Measurements from ENCODE around the gene FMN1.
A peak's percentile ranks its signal among the peaks of the same experiment; 100 is the strongest.

FMN1 gene

DNA sequence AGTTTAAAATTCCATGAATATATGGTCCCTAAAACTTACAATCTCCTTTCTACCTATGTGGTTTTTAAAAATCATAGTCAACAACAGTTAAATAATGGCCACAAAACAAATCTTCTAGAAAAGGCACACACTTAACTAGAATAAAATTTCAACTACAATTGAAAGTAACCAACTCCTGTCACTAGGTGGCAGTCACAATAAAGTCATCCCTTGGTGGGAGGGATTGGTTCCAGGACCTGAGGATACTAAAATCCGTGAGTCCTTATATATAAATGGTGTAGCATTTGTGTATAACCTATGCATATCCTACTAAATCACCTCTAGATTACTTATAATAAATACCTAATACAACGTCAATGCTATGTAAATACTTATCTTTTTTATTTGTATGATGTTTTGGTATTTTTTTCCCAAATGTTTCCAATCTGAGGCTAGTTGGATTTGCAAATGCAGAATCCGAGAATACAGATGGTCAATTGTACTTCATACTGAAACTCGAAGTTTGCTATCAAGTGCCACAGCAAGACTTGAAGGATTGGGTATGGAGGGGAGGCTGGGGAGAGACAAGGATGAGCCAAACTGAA is 172.6 kb downstream of the FMN1 start:
- Mint-ChIP-seq H3K27ac (peak overlapping the region; percentile 69 to 90 (median 76)), H3K36me3 (ENCODE audit: low read depth) (peaks cover 4% of the 10 kb centered on the region), H3K9me3 (no peaks in the 10 kb centered on the region), H3K27me3 (ENCODE audit: low read depth) (no peaks in the 10 kb centered on the region), H3K4me1 (peaks cover 38% of the 10 kb centered on the region), H3K4me3 (no peak overlapping the region)
- TF ChIP-seq, protein P1, sequence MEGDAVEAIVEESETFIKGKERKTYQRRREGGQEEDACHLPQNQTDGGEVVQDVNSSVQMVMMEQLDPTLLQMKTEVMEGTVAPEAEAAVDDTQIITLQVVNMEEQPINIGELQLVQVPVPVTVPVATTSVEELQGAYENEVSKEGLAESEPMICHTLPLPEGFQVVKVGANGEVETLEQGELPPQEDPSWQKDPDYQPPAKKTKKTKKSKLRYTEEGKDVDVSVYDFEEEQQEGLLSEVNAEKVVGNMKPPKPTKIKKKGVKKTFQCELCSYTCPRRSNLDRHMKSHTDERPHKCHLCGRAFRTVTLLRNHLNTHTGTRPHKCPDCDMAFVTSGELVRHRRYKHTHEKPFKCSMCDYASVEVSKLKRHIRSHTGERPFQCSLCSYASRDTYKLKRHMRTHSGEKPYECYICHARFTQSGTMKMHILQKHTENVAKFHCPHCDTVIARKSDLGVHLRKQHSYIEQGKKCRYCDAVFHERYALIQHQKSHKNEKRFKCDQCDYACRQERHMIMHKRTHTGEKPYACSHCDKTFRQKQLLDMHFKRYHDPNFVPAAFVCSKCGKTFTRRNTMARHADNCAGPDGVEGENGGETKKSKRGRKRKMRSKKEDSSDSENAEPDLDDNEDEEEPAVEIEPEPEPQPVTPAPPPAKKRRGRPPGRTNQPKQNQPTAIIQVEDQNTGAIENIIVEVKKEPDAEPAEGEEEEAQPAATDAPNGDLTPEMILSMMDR (IDR thresholded peaks at IDR 0.05; ENCODE audit: unreplicated experiment in 3 of 3): peak; percentile 56 to 68 (median 61)

DNA sequence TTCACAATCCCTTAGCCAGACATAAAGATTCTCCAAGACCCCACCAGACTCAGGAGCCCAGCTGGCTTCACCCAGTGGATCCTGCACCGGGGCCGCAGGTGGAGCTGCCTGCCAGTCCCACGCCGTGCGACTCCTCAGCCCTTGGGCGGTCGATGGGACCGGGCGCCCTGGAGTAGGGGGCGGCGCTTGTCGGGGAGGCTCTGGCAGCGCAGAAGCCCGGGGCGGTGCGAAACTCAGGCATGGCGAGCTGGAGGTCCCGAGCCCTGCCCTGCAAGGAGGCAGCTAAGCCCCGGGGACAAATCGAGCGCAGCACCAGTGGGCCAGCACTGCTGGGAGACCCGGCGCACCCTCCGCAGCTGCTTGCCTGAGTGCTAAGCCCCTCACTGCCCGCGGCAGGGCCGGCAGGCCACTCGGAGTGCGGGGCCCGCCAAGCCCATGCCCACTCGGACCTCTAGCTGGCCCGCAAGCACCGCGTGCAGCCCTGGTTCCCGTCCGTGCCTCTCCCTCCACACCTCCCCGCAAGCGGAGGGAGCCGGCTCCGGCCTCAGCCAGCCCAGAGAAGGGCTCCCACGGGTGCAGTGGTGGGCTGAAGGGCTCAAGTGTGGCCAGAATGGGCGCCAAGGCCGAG is 175.0 kb downstream of the FMN1 start:
- H3K4me3 Mint-ChIP-seq: no peak overlapping the region
- H3K27me3 Mint-ChIP-seq (ENCODE audit: low read depth): no peaks in the 10 kb centered on the region
- H3K4me1 Mint-ChIP-seq: peaks cover 24% of the 10 kb centered on the region
- no peaks in the 10 kb centered on the region for H3K9me3 Mint-ChIP-seq
- TF ChIP-seq, protein P1 (IDR thresholded peaks at IDR 0.05; ENCODE audit: unreplicated experiment in 3 of 3): no peak
- H3K27ac Mint-ChIP-seq: no peak overlapping the region
- H3K36me3 Mint-ChIP-seq (ENCODE audit: low read depth): peaks cover 4% of the 10 kb centered on the region

DNA sequence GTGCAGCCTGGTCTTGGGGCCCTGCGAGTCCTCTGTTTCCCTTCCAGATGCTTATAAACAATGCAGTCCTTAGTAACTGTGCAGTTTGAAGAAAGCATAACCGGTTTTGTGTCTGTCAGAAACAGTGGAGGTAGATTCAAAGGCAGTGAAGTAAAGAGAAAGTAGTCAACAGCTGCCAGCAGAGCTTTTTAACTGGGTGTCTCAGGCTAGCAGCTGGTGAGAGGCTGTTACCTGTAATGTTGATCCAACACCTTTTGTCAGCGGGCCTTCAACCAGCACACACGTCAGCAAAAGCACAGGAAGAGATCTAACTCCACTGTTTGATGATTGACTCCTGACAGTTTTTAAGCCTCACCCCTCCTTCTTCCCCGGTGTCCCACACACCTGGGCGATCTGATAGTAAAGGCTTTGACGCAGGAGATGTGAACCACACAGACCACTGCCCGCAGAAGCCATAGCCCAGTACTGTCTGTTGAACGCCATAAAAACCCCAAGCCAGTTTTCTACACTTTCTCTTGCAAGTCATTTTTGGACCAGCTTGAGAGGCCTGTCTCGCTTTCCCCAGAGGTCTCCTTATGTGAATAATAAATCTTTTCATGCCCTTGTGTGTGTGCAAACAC is 178.0 kb downstream of the FMN1 start:
- TF ChIP-seq, protein P1 (IDR thresholded peaks at IDR 0.05; ENCODE audit: unreplicated experiment in 3 of 3): no peak
- H3K36me3 Mint-ChIP-seq (ENCODE audit: low read depth): peaks cover 4% of the 10 kb centered on the region
- no peaks in the 10 kb centered on the region for H3K27me3 Mint-ChIP-seq (ENCODE audit: low read depth)
- H3K27ac Mint-ChIP-seq: no peak overlapping the region
- no peak overlapping the region for H3K4me3 Mint-ChIP-seq
- H3K4me1 Mint-ChIP-seq: peaks cover under 1% of the 10 kb centered on the region
- H3K9me3 Mint-ChIP-seq: no peaks in the 10 kb centered on the region

DNA sequence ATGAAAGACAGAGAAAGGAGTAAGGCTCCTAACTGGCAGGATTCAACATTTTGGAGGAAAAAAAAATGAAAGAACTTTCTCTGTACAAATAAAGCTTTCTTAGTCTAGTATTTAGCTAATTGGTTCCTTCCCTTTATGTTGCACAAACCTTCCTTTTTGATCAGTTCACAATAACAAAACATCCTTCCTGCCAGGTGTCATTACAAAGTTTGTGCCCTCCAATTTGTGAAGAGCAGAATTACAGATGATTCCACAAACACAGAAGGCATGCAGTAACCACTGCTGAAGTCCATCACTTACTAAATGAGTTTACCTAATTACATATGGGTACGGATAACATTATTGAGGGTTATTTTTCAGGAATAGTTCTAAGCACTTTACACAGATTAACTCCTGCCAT is 179.9 kb downstream of the FMN1 start:
- H3K9me3 Mint-ChIP-seq: no peaks in the 10 kb centered on the region
- no peak overlapping the region for H3K27ac Mint-ChIP-seq
- no peak overlapping the region for H3K4me3 Mint-ChIP-seq
- no peaks in the 10 kb centered on the region for H3K4me1 Mint-ChIP-seq
- peaks cover 4% of the 10 kb centered on the region for H3K36me3 Mint-ChIP-seq (ENCODE audit: low read depth)
- TF ChIP-seq, protein P1 (IDR thresholded peaks at IDR 0.05; ENCODE audit: unreplicated experiment in 3 of 3): no peak
- H3K27me3 Mint-ChIP-seq (ENCODE audit: low read depth): no peaks in the 10 kb centered on the region

DNA sequence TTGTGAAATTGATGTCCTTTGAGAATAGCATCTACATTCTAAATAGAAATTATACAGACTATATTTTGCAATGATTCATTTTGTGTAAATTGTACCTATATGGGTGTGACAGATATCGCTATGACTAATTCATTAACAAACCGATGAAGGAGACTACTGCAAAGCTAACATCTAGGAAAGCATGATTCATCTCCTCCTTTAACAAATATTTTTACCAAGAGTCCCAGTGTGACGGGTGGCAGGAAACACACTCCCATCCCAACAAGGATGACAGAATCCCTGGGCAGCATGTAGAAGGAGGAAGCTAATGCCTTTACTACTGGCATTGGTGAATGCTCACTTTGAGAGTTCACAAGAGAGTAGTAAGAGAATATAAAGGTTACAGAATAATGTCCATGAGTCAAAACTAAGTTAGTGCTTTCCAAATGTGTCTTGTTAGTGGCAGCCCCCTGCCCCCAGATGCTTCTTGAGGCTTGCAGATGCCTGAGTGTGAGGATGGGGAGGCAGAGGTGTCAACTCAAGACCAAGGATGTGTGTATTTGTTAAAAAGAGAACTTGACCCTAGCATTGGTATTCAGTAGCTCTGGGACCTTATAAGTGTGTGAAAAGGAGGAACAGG is 180.6 kb downstream of the FMN1 start:
- TF ChIP-seq, protein P1 (IDR thresholded peaks at IDR 0.05; ENCODE audit: unreplicated experiment in 3 of 3): no peak
- Mint-ChIP-seq H3K27ac (no peak overlapping the region), H3K4me3 (no peak overlapping the region), H3K27me3 (ENCODE audit: low read depth) (no peaks in the 10 kb centered on the region), H3K4me1 (peaks cover 3% of the 10 kb centered on the region), H3K9me3 (no peaks in the 10 kb centered on the region), H3K36me3 (ENCODE audit: low read depth) (peaks cover 4% of the 10 kb centered on the region)

Data from nephron (organoid).